ENCODE data around the gene GBX1.

The GBX1 gene

DNA sequence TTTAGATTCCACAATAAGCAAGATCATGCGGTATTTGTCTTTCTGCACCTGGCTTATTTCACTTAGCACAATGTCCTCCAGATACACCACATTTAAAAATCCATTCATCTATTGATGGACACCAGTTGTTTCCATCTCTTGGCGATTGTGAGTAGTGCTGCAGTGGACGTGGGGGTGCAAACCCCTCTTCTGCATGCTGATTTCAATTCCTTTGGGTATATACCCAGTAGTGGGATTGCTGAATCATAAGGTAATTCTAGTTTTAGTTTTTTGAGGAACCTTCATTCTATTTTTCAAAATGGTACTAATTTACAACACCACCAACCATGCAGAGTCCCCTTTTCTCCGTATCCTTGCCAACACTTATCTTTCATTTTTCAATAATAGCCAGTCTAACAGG, 21.5 kb upstream of the GBX1 start:
- no peak overlapping the region for H3K4me3 ChIP-seq (ENCODE audit: low read length)
- no peaks in the 10 kb centered on the region for H3K4me1 ChIP-seq (ENCODE audit: control insufficient read depth, insufficient read depth, low read length)
- H3K9ac ChIP-seq (ENCODE audit: low read length): no peak overlapping the region
- no peaks in the 10 kb centered on the region for H3K36me3 ChIP-seq (ENCODE audit: control insufficient read depth, insufficient read depth, low read length)
- H3K27me3 ChIP-seq (ENCODE audit: control insufficient read depth, insufficient read depth, low read length): peaks cover 7% of the 10 kb centered on the region
- no peaks in the 10 kb centered on the region for H3K9me3 ChIP-seq (ENCODE audit: control insufficient read depth, low read length)

DNA sequence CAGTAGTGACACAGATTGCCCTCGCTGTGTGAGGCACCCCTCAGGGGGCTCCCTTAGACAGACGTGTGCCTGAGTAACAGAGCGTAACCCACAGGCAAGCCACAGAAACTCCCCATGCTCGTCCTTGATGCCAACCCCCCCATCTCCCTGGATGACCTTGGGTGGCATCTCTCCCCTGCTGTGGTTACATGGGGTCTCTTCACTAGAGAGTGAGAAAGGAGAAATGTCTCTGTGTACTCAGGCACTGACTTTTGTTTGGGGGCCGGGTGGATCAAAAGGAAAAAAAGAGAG, 20.7 kb upstream of the GBX1 start:
- H3K9ac ChIP-seq (ENCODE audit: low read length): no peak overlapping the region
- no peaks in the 10 kb centered on the region for H3K9me3 ChIP-seq (ENCODE audit: control insufficient read depth, low read length)
- H3K27me3 ChIP-seq (ENCODE audit: control insufficient read depth, insufficient read depth, low read length): peaks cover 7% of the 10 kb centered on the region
- no peaks in the 10 kb centered on the region for H3K36me3 ChIP-seq (ENCODE audit: control insufficient read depth, insufficient read depth, low read length)
- no peak overlapping the region for H3K4me3 ChIP-seq (ENCODE audit: low read length)
- H3K4me1 ChIP-seq (ENCODE audit: control insufficient read depth, insufficient read depth, low read length): no peaks in the 10 kb centered on the region

DNA sequence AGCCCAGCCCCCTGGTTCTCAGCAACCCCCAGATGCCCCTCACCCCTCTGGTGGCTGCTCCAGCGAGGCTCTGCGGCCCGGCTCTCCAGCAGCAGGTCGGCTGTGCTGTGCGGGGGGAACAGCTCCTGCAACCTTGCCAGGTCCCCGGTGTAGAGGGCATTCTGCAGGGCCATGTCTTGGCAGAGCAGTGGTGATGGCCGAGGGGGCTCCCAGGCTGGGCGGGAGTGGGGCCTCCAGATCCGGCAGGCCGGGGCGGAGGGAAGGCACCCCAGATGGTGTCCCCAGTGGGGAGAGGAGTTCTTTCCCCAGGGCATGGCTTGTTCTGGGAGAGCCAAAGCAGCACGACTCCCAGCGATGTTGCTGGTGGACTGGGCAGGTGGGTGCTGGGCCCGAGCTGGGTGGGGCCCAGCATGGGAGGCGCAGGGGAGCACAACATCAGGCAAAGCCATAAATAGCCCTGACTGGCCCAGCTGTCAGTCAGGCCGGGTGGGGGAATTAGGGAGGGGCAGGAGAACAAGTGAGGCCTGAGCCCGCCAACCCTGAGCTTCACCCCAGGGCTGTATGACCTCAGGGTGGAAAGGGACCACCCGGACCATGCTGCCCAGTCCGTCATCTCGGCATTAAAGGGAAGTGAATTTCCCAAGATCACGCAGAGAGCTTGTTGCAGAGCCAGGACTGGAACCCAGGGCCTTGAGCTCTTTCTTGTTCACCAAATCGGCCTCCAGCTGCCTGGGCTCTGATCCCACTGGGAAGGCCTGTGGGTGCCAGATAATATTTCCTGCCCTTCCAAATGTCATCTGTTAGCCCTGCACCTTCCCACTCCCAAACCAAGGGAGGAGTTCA, 20.1 kb upstream of the GBX1 start:
- Histone ChIP-seq H3K27me3 (ENCODE audit: control insufficient read depth, insufficient read depth, low read length) (peaks cover 7% of the 10 kb centered on the region), H3K9me3 (ENCODE audit: control insufficient read depth, low read length) (no peaks in the 10 kb centered on the region), H3K4me1 (ENCODE audit: control insufficient read depth, insufficient read depth, low read length) (no peaks in the 10 kb centered on the region), H3K9ac (ENCODE audit: low read length) (no peak overlapping the region), H3K4me3 (ENCODE audit: low read length) (no peak overlapping the region), H3K36me3 (ENCODE audit: control insufficient read depth, insufficient read depth, low read length) (no peaks in the 10 kb centered on the region)

DNA sequence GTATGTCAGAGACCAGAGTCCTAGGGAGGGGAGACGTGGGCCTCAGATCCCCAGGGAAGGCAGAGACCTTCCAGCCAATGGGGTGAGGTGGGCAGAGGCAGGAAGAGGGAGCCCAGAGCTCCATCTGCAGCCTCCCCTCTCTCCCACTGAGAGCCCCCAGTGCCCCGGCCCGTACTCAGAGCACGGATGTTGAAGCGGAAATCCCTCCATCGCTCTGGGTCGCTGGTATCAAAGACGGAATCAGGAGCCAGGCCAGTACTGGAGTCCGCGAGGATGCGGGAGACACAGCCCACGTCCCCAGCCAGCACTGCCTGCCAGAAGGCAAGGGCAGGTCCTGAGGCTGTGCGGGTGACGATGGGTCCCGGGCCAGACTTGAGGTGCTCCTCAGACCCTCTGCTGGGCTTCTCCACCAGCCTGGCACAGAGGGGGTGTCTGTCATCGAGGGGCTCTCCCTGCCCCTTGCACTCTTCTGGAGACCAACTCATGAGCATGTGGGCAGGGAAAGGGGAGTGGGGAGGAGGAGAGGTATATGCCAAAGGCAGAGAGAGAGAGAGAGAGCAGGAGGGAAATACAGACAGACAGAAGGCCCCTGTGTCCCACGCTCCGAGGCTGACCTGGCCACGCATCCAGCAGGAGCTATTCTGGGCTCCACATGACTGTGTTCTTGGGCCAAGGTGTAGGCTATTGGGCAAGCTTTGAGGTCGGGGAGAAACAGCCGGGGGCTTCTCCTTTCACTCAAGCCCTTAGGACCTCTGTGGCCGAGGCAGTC, 19.3 kb upstream of the GBX1 start, which contains the start of gene ASB10:
ASB10 (minus strand) TSS at position 611 of the 769 bp plus-strand sequence; CDS start at position 491, 120 bp downstream.
- H3K36me3 ChIP-seq (ENCODE audit: control insufficient read depth, insufficient read depth, low read length): no peaks in the 10 kb centered on the region
- peaks cover 7% of the 10 kb centered on the region for H3K27me3 ChIP-seq (ENCODE audit: control insufficient read depth, insufficient read depth, low read length)
- no peaks in the 10 kb centered on the region for H3K4me1 ChIP-seq (ENCODE audit: control insufficient read depth, insufficient read depth, low read length)
- H3K9me3 ChIP-seq (ENCODE audit: control insufficient read depth, low read length): no peaks in the 10 kb centered on the region
- H3K9ac ChIP-seq (ENCODE audit: low read length): no peak within 1 kb of the TSS
- H3K4me3 ChIP-seq (ENCODE audit: low read length): no peak within 1 kb of the TSS

GRCh38 chr7:151185762-151186639, 18.5 kb upstream of the GBX1 start:
- no peaks in the 10 kb centered on the region for H3K4me1 ChIP-seq (ENCODE audit: control insufficient read depth, insufficient read depth, low read length)
- peaks cover 10% of the 10 kb centered on the region for H3K27me3 ChIP-seq (ENCODE audit: control insufficient read depth, insufficient read depth, low read length)
- H3K9ac ChIP-seq (ENCODE audit: low read length): no peak overlapping the region
- no peaks in the 10 kb centered on the region for H3K36me3 ChIP-seq (ENCODE audit: control insufficient read depth, insufficient read depth, low read length)
- no peak overlapping the region for H3K4me3 ChIP-seq (ENCODE audit: low read length)
- H3K9me3 ChIP-seq (ENCODE audit: control insufficient read depth, low read length): no peaks in the 10 kb centered on the region

DNA sequence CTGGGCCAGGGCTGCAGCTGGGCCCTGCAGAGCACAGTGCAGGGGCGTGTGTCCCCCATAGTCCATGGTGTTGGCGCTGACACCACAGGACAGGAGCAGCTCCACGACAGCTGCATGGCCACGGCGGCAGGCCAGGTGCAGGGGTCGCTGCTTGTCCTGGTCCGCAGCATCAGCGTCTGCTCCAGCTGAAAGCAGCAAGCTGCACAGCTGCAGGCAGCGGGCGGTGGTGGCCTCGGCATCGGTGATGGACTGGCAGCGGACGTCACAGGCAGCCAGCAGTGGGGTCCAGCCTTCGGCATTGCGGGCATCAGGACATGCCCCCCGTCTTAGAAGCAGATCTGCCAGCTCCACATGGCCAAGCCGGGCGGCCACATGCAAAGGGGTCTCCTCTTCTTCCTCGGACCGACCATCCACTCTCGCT, 13.5 kb upstream of the GBX1 start:
- no peak overlapping the region for H3K4me3 ChIP-seq (ENCODE audit: low read length)
- no peaks in the 10 kb centered on the region for H3K4me1 ChIP-seq (ENCODE audit: control insufficient read depth, insufficient read depth, low read length)

DNA sequence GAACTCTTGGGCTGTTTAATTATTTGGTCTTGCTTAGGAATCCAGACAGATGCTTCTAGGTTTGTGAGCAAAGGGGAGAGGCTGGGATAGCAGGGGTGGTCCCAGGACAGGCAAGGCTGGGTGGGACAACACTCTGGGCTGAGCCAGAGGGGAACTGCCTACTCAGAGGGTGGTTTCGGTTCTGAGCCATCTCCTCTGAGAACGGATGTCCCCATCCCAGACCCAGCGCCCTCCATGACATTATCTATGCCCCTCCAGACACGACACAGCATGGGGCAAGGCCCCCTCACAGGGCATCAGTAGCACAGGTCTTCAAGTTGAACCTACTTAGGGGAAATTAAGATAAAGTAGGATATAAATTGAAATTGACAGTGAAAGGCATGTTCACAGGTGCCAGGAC, 12.5 kb upstream of the GBX1 start:
- H3K9me3 ChIP-seq (ENCODE audit: control insufficient read depth, low read length): no peaks in the 10 kb centered on the region
- H3K4me3 ChIP-seq (ENCODE audit: low read length): no peak overlapping the region
- peaks cover 24% of the 10 kb centered on the region for H3K27me3 ChIP-seq (ENCODE audit: control insufficient read depth, insufficient read depth, low read length)
- no peaks in the 10 kb centered on the region for H3K36me3 ChIP-seq (ENCODE audit: control insufficient read depth, insufficient read depth, low read length)
- no peaks in the 10 kb centered on the region for H3K4me1 ChIP-seq (ENCODE audit: control insufficient read depth, insufficient read depth, low read length)
- no peak overlapping the region for H3K9ac ChIP-seq (ENCODE audit: low read length)

More for the DNA sequence above, 13.5 kb upstream of the GBX1 start:
- Histone ChIP-seq H3K27me3 (ENCODE audit: control insufficient read depth, insufficient read depth, low read length) (peaks cover 14% of the 10 kb centered on the region), H3K9me3 (ENCODE audit: control insufficient read depth, low read length) (no peaks in the 10 kb centered on the region), H3K36me3 (ENCODE audit: control insufficient read depth, insufficient read depth, low read length) (no peaks in the 10 kb centered on the region), H3K9ac (ENCODE audit: low read length) (no peak overlapping the region)

DNA sequence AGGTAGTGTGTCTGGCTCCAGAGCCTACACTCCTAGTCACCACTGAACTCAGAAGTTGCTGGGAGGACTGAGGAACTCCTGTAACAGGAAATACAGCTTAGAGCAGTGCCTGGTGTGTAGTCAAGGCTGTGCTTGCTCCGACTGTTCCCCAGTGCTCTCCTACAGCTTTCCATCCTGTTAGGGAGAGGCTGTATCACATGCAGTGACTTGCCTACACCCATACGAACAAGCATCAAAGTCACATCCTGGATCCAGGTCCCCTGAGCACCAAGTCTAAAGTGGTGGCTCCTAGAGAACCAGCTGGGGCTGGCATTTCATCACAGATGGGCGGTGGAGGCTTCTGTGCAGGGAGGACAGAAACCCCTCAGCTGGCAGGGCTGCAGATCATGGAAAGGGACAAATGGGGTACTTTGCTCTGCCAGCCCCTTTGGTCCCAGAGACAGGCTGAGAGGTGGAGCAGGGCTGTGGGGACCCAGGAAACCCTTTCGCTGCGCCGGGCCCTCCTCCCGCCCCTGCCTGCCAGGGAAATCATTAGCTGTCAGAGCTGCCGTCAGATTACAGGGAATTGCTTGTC, 11.9 kb upstream of the GBX1 start:
- Histone ChIP-seq H3K36me3 (ENCODE audit: control insufficient read depth, insufficient read depth, low read length) (no peaks in the 10 kb centered on the region), H3K4me1 (ENCODE audit: control insufficient read depth, insufficient read depth, low read length) (no peaks in the 10 kb centered on the region), H3K27me3 (ENCODE audit: control insufficient read depth, insufficient read depth, low read length) (peaks cover 29% of the 10 kb centered on the region), H3K9ac (ENCODE audit: low read length) (no peak overlapping the region), H3K9me3 (ENCODE audit: control insufficient read depth, low read length) (no peaks in the 10 kb centered on the region), H3K4me3 (ENCODE audit: low read length) (no peak overlapping the region)

DNA sequence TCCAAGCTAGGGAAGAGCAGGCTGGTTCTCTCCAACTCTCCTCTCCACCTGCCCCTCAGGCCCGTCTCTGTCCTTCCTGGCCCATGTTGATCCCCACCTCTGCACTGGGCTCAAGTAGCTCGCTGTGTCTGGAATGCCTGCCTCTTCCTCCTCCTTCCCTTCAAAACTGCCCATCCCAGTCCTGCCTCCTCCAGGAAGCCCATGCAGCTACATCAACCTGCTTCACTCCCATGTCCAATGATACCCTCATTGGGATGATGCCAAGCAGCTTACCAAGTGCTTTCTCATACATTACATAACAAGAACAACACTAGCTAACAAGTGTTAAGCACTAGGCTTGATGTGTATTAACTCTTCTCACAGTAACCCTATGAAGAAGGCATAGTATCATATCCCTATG, 11.3 kb upstream of the GBX1 start:
- H3K4me3 ChIP-seq (ENCODE audit: low read length): no peak overlapping the region
- H3K9ac ChIP-seq (ENCODE audit: low read length): no peak overlapping the region
- no peaks in the 10 kb centered on the region for H3K4me1 ChIP-seq (ENCODE audit: control insufficient read depth, insufficient read depth, low read length)
- peaks cover 30% of the 10 kb centered on the region for H3K27me3 ChIP-seq (ENCODE audit: control insufficient read depth, insufficient read depth, low read length)
- no peaks in the 10 kb centered on the region for H3K9me3 ChIP-seq (ENCODE audit: control insufficient read depth, low read length)
- H3K36me3 ChIP-seq (ENCODE audit: control insufficient read depth, insufficient read depth, low read length): no peaks in the 10 kb centered on the region

GRCh38 chr7:151178236-151178635, 10.7 kb upstream of the GBX1 start:
- Histone ChIP-seq H3K9ac (ENCODE audit: low read length) (no peak overlapping the region), H3K4me1 (ENCODE audit: control insufficient read depth, insufficient read depth, low read length) (no peaks in the 10 kb centered on the region), H3K4me3 (ENCODE audit: low read length) (no peak overlapping the region), H3K9me3 (ENCODE audit: control insufficient read depth, low read length) (no peaks in the 10 kb centered on the region), H3K36me3 (ENCODE audit: control insufficient read depth, insufficient read depth, low read length) (no peaks in the 10 kb centered on the region), H3K27me3 (ENCODE audit: control insufficient read depth, insufficient read depth, low read length) (peaks cover 35% of the 10 kb centered on the region)

DNA sequence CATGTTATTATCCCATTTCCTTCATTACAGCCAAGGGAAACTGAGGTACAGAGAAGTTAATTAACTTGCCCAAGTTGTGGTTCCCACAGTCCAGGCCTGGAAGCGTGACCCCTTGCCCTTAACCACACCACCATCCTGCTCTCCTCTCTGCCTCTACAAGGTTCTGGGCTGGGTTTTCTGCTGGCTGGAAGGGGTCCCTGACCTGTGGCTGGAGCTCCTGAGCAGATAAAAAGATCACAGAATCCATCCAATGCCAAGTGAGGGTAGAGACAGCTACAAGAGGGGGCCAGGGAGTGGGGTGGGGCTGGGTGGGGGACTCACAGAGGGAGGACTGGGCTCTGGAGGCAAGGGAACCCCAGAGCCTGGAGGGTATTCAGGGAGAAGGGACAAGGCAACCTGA, 9.8 kb upstream of the GBX1 start:
- no peaks in the 10 kb centered on the region for H3K4me1 ChIP-seq (ENCODE audit: control insufficient read depth, insufficient read depth, low read length)

More for the DNA sequence above, 9.8 kb upstream of the GBX1 start:
- no peaks in the 10 kb centered on the region for H3K9me3 ChIP-seq (ENCODE audit: control insufficient read depth, low read length)
- H3K27me3 ChIP-seq (ENCODE audit: control insufficient read depth, insufficient read depth, low read length): peaks cover 40% of the 10 kb centered on the region
- H3K9ac ChIP-seq (ENCODE audit: low read length): no peak overlapping the region
- H3K4me3 ChIP-seq (ENCODE audit: low read length): no peak overlapping the region
- no peaks in the 10 kb centered on the region for H3K36me3 ChIP-seq (ENCODE audit: control insufficient read depth, insufficient read depth, low read length)
